ENCODE results near the gene TRAPPC10.

TRAPPC10 gene

GRCh38 chr21:44017601-44018000 is 5.5 kb downstream of the TRAPPC10 start:
- Histone ChIP-seq H3K36me3 (ENCODE audit: control insufficient read depth in 1 of 2, insufficient read depth in 2 of 2, low read length in 2 of 2) (no peaks in the 10 kb centered on the region), H3K27me3 (ENCODE audit: control insufficient read depth in 1 of 2, insufficient read depth in 2 of 2, low read length in 2 of 2) (no peaks in the 10 kb centered on the region), H3K27ac (ENCODE audit: low read depth, low read length) (no peak overlapping the region), H3K9ac (ENCODE audit: low read depth in 1 of 2, low read length in 2 of 2) (no peak overlapping the region), H3K9me3 (ENCODE audit: control insufficient read depth in 1 of 2, low read length in 2 of 2) (no peaks in the 10 kb centered on the region), H3K4me1 (ENCODE audit: control insufficient read depth in 1 of 2, insufficient read depth in 2 of 2, low read length in 2 of 2) (peaks cover 24 to 25% of the 10 kb centered on the region in 2 donors), H3K4me3 (ENCODE audit: low read depth in 1 of 2, low read length in 2 of 2) (no peak overlapping the region)

DNA sequence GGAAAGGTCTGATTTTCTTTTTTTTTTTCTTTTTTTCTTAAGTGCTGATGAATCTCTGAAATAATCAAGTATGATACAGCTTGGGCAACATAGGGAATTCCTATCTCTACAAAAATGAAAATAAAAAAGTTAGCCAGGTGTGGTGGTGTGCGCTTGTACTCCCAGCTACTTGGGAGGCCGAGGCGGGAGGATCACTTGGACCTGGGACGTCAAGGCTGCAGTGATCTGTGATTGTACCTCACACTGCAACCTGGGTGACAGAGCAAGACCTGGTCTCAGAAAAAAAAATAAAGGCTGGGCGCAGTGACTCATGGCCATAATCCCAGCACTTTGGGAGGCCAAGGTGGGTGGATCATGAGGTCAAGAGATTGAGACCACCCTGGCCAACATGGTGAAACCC is 6.0 kb downstream of the TRAPPC10 start:
- no peaks in the 10 kb centered on the region for H3K9me3 ChIP-seq (ENCODE audit: control insufficient read depth in 1 of 2, low read length in 2 of 2)
- H3K27me3 ChIP-seq (ENCODE audit: control insufficient read depth in 1 of 2, insufficient read depth in 2 of 2, low read length in 2 of 2) = no peaks in the 10 kb centered on the region
- peaks cover 21 to 26% of the 10 kb centered on the region in 2 donors for H3K4me1 ChIP-seq (ENCODE audit: control insufficient read depth in 1 of 2, insufficient read depth in 2 of 2, low read length in 2 of 2)
- H3K36me3 ChIP-seq (ENCODE audit: control insufficient read depth in 1 of 2, insufficient read depth in 2 of 2, low read length in 2 of 2) = no peaks in the 10 kb centered on the region
- H3K27ac ChIP-seq (ENCODE audit: low read depth, low read length) = no peak overlapping the region
- H3K9ac ChIP-seq (ENCODE audit: low read depth in 1 of 2, low read length in 2 of 2) = no peak overlapping the region
- no peak overlapping the region for H3K4me3 ChIP-seq (ENCODE audit: low read depth in 1 of 2, low read length in 2 of 2)

DNA sequence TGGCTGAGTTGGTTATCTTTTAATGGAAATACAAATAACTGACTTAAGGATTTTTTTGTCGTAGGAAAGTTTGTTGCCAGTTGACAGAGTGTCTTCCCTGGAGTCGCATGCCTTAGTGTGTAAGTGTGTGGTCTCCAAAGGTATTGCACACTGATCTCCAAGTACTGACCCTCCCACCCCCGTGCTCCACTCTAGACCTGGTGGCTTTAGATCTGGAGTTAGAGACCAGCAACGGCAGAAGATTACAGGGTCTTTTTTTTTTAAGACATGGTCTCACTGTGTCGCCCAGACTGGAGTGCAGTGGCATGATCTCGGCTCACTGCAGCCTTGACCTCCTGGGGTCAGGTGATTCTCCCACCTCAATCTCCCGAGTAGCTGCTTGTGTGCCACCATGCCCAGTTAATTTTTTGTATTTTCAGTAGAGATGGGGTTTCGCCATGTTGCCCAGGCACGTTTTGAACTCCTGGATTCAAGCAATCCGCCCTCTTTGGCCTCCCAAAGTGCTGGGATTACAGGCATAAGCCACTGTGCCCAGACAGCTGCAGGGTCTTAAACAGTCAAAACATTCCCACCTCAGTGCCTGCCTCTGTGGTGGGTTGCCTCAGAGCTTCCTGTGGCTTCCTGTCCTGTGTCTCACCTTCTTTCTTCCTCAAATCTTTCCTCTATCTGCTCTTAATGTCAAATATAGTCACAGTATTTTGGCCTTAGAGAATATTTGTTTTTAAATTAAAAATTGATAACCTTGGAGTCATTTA is 6.9 kb downstream of the TRAPPC10 start:
- Histone ChIP-seq H3K27me3 (ENCODE audit: control insufficient read depth in 1 of 2, insufficient read depth in 2 of 2, low read length in 2 of 2) (no peaks in the 10 kb centered on the region), H3K4me1 (ENCODE audit: control insufficient read depth in 1 of 2, insufficient read depth in 2 of 2, low read length in 2 of 2) (peaks cover 13 to 18% of the 10 kb centered on the region in 2 donors), H3K36me3 (ENCODE audit: control insufficient read depth in 1 of 2, insufficient read depth in 2 of 2, low read length in 2 of 2) (no peaks in the 10 kb centered on the region), H3K27ac (ENCODE audit: low read depth, low read length) (no peak overlapping the region), H3K9me3 (ENCODE audit: control insufficient read depth in 1 of 2, low read length in 2 of 2) (no peaks in the 10 kb centered on the region), H3K4me3 (ENCODE audit: low read depth in 1 of 2, low read length in 2 of 2) (no peak overlapping the region), H3K9ac (ENCODE audit: low read depth in 1 of 2, low read length in 2 of 2) (no peak overlapping the region)

DNA sequence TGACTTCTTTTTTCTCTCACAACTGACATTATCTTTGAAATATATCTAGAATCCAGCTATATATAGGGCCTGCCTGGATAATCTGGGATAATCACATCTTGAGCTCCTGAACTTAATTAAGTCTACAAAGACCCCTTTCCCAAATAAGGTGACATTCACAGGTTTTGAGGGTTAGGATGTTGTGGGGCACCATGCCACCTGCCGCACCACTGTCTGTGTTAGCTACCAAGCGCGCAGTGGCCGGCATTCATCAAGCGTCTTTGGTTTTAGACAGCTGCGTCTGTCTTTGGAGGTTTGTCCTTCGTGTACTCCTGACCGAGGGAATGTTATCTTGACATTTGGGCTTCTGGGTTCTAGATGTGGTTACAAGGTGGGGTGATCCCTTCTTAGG is 7.5 kb downstream of the TRAPPC10 start:
- H3K9ac ChIP-seq (ENCODE audit: low read depth in 1 of 2, low read length in 2 of 2) = no peak overlapping the region
- H3K4me1 ChIP-seq (ENCODE audit: control insufficient read depth in 1 of 2, insufficient read depth in 2 of 2, low read length in 2 of 2) = peaks cover 12 to 16% of the 10 kb centered on the region in 2 donors
- H3K9me3 ChIP-seq (ENCODE audit: control insufficient read depth in 1 of 2, low read length in 2 of 2) = no peaks in the 10 kb centered on the region
- no peak overlapping the region for H3K4me3 ChIP-seq (ENCODE audit: low read depth in 1 of 2, low read length in 2 of 2)
- H3K27ac ChIP-seq (ENCODE audit: low read depth, low read length) = no peak overlapping the region
- H3K27me3 ChIP-seq (ENCODE audit: control insufficient read depth in 1 of 2, insufficient read depth in 2 of 2, low read length in 2 of 2) = no peaks in the 10 kb centered on the region
- no peaks in the 10 kb centered on the region for H3K36me3 ChIP-seq (ENCODE audit: control insufficient read depth in 1 of 2, insufficient read depth in 2 of 2, low read length in 2 of 2)

DNA sequence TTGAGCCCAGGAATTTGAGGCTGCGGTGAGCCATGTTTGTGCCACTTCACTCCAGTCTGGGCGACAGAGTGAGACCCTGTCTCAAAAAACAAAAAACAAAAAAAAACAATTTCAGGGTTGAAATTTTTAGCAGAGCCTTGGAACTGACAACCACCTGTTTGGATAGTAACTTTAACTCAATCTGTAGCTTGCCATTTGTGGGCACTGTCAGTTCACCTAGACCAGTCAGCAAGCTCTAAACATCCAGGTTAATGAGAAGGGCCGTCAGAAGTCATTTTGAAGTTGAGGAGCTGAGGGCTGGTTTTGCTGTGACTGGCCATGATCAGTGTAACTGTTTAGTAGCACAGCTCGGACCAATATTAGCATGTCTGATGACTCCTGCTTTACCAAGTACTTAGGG is 8.4 kb downstream of the TRAPPC10 start:
- no peak overlapping the region for H3K27ac ChIP-seq (ENCODE audit: low read depth, low read length)
- no peaks in the 10 kb centered on the region for H3K9me3 ChIP-seq (ENCODE audit: control insufficient read depth in 1 of 2, low read length in 2 of 2)
- H3K4me3 ChIP-seq (ENCODE audit: low read depth in 1 of 2, low read length in 2 of 2) = no peak overlapping the region
- no peaks in the 10 kb centered on the region for H3K36me3 ChIP-seq (ENCODE audit: control insufficient read depth in 1 of 2, insufficient read depth in 2 of 2, low read length in 2 of 2)
- no peaks in the 10 kb centered on the region for H3K27me3 ChIP-seq (ENCODE audit: control insufficient read depth in 1 of 2, insufficient read depth in 2 of 2, low read length in 2 of 2)
- H3K4me1 ChIP-seq (ENCODE audit: control insufficient read depth in 1 of 2, insufficient read depth in 2 of 2, low read length in 2 of 2) = peaks cover 20 to 23% of the 10 kb centered on the region in 2 donors
- no peak overlapping the region for H3K9ac ChIP-seq (ENCODE audit: low read depth in 1 of 2, low read length in 2 of 2)

- no peak overlapping the region for H3K9ac ChIP-seq (ENCODE audit: low read depth in 1 of 2, low read length in 2 of 2)
- H3K4me1 ChIP-seq (ENCODE audit: control insufficient read depth in 1 of 2, insufficient read depth in 2 of 2, low read length in 2 of 2) = peaks cover 25 to 28% of the 10 kb centered on the region in 2 donors
- H3K27me3 ChIP-seq (ENCODE audit: control insufficient read depth in 1 of 2, insufficient read depth in 2 of 2, low read length in 2 of 2) = no peaks in the 10 kb centered on the region
- no peak overlapping the region for H3K27ac ChIP-seq (ENCODE audit: low read depth, low read length)
- no peaks in the 10 kb centered on the region for H3K36me3 ChIP-seq (ENCODE audit: control insufficient read depth in 1 of 2, insufficient read depth in 2 of 2, low read length in 2 of 2)
- no peak overlapping the region for H3K4me3 ChIP-seq (ENCODE audit: low read depth in 1 of 2, low read length in 2 of 2)
- no peaks in the 10 kb centered on the region for H3K9me3 ChIP-seq (ENCODE audit: control insufficient read depth in 1 of 2, low read length in 2 of 2)
Measured at GRCh38 chr21:44021064-44021463, 9.0 kb downstream of the TRAPPC10 start.

GRCh38 chr21:44024257-44024656 is 12.1 kb downstream of the TRAPPC10 start:
- Histone ChIP-seq H3K27ac (ENCODE audit: low read depth, low read length) (no peak overlapping the region), H3K36me3 (ENCODE audit: control insufficient read depth in 1 of 2, insufficient read depth in 2 of 2, low read length in 2 of 2) (no peaks in the 10 kb centered on the region), H3K27me3 (ENCODE audit: control insufficient read depth in 1 of 2, insufficient read depth in 2 of 2, low read length in 2 of 2) (no peaks in the 10 kb centered on the region), H3K4me3 (ENCODE audit: low read depth in 1 of 2, low read length in 2 of 2) (no peak overlapping the region), H3K9ac (ENCODE audit: low read depth in 1 of 2, low read length in 2 of 2) (no peak overlapping the region), H3K9me3 (ENCODE audit: control insufficient read depth in 1 of 2, low read length in 2 of 2) (no peaks in the 10 kb centered on the region), H3K4me1 (ENCODE audit: control insufficient read depth in 1 of 2, insufficient read depth in 2 of 2, low read length in 2 of 2) (peaks cover 26 to 28% of the 10 kb centered on the region in 2 donors)

GRCh38 chr21:44024887-44025353 is 12.8 kb downstream of the TRAPPC10 start:
- H3K36me3 ChIP-seq (ENCODE audit: control insufficient read depth in 1 of 2, insufficient read depth in 2 of 2, low read length in 2 of 2) = no peaks in the 10 kb centered on the region
- no peak overlapping the region for H3K4me3 ChIP-seq (ENCODE audit: low read depth in 1 of 2, low read length in 2 of 2)
- no peaks in the 10 kb centered on the region for H3K27me3 ChIP-seq (ENCODE audit: control insufficient read depth in 1 of 2, insufficient read depth in 2 of 2, low read length in 2 of 2)
- H3K27ac ChIP-seq (ENCODE audit: low read depth, low read length) = peak overlapping the region; percentile 49
- H3K9me3 ChIP-seq (ENCODE audit: control insufficient read depth in 1 of 2, low read length in 2 of 2) = no peaks in the 10 kb centered on the region
- H3K9ac ChIP-seq (ENCODE audit: low read depth in 1 of 2, low read length in 2 of 2) = peak overlapping the region in 1 of 2 donors; percentile 9
- H3K4me1 ChIP-seq (ENCODE audit: control insufficient read depth in 1 of 2, insufficient read depth in 2 of 2, low read length in 2 of 2) = peaks cover 26 to 28% of the 10 kb centered on the region in 2 donors

- Histone ChIP-seq H3K9ac (ENCODE audit: low read depth in 1 of 2, low read length in 2 of 2) (no peak overlapping the region), H3K9me3 (ENCODE audit: control insufficient read depth in 1 of 2, low read length in 2 of 2) (no peaks in the 10 kb centered on the region), H3K36me3 (ENCODE audit: control insufficient read depth in 1 of 2, insufficient read depth in 2 of 2, low read length in 2 of 2) (peaks cover 3 to 7% of the 10 kb centered on the region in 2 donors), H3K4me1 (ENCODE audit: control insufficient read depth in 1 of 2, insufficient read depth in 2 of 2, low read length in 2 of 2) (peaks cover 14 to 19% of the 10 kb centered on the region in 2 donors), H3K27me3 (ENCODE audit: control insufficient read depth in 1 of 2, insufficient read depth in 2 of 2, low read length in 2 of 2) (no peaks in the 10 kb centered on the region), H3K27ac (ENCODE audit: low read depth, low read length) (no peak overlapping the region), H3K4me3 (ENCODE audit: low read depth in 1 of 2, low read length in 2 of 2) (no peak overlapping the region)
Measured at GRCh38 chr21:44027607-44028286, 15.6 kb downstream of the TRAPPC10 start.

- H3K36me3 ChIP-seq (ENCODE audit: control insufficient read depth in 1 of 2, insufficient read depth in 2 of 2, low read length in 2 of 2) = peaks cover 4 to 12% of the 10 kb centered on the region in 2 donors
- H3K4me1 ChIP-seq (ENCODE audit: control insufficient read depth in 1 of 2, insufficient read depth in 2 of 2, low read length in 2 of 2) = peaks cover 14 to 19% of the 10 kb centered on the region in 2 donors
- H3K27me3 ChIP-seq (ENCODE audit: control insufficient read depth in 1 of 2, insufficient read depth in 2 of 2, low read length in 2 of 2) = no peaks in the 10 kb centered on the region
- no peak overlapping the region for H3K9ac ChIP-seq (ENCODE audit: low read depth in 1 of 2, low read length in 2 of 2)
- H3K4me3 ChIP-seq (ENCODE audit: low read depth in 1 of 2, low read length in 2 of 2) = no peak overlapping the region
- no peaks in the 10 kb centered on the region for H3K9me3 ChIP-seq (ENCODE audit: control insufficient read depth in 1 of 2, low read length in 2 of 2)
- no peak overlapping the region for H3K27ac ChIP-seq (ENCODE audit: low read depth, low read length)
Measured at GRCh38 chr21:44028287-44028659, 16.2 kb downstream of the TRAPPC10 start.
